ENCODE data around the gene C3orf20. TPM values are rescaled to one million over a fixed set of nuclear protein-coding genes. Genes with fewer than 3 reads are reported as not detected.

The C3orf20 gene
- total and polyA plus RNA-seq, 2 of the 4 experiments (the other 2 are of a cell fraction) = not detected

- no peaks in the 10 kb centered on the region for H3K79me1 ChIP-seq (ENCODE audit: low read depth in 1 of 2, low read length in 2 of 2)
- H3K18ac ChIP-seq (ENCODE audit: low read depth, low read length) = no peak overlapping the region
- 57% methylated on average over 1 of the region's 3 CpGs; no CpG with 5 or more reads in 1 of the 2 experiments for WGBS, 2 experiments (ENCODE audit: extremely low coverage in 2 of 2, insufficient read length in 1 of 2)
- H2AK5ac ChIP-seq (ENCODE audit: low read depth, low read length) = no peak overlapping the region
- H4K8ac ChIP-seq (ENCODE audit: low read depth in 2 of 2, low read length in 2 of 2) = no peak overlapping the region
- H2BK5ac ChIP-seq (ENCODE audit: low read depth, low read length, poor library complexity, severe bottlenecking) = no peak overlapping the region
- no peak overlapping the region for H2BK15ac ChIP-seq (ENCODE audit: low read depth, low read length)
- H3K36me3 ChIP-seq (ENCODE audit: control insufficient read depth, insufficient read depth, low read length) = no peaks in the 10 kb centered on the region
- no peak overlapping the region for H3K4ac ChIP-seq (ENCODE audit: low read depth, low read length)
- no peak overlapping the region for H2BK120ac ChIP-seq (ENCODE audit: low read depth, low read length)
- ChIA-PET POLR2A (ENCODE audit: unreplicated experiment) (no interaction called here), CTCF (no interaction called here)
- H3K9me1 ChIP-seq (ENCODE audit: insufficient read depth, low read length) = no peaks in the 10 kb centered on the region
- H2AFZ ChIP-seq (replicated peaks; ENCODE audit: low read length, poor library complexity) = no peak overlapping the region
- no peak for DNase-seq
- no peak overlapping the region for H3K27ac ChIP-seq (ENCODE audit: insufficient read depth, low read length)
- intact Hi-C loops (cut with micrococcal nuclease) (no loop called here), dilution Hi-C loops (cut with HindIII; ENCODE audit: low sequenced_read_pairs, unreplicated experiment) (no loop called here), in situ Hi-C loops (cut with MboI; ENCODE audit: low sequenced_read_pairs) (no loop called here)
- no peak overlapping the region for H2BK20ac ChIP-seq (ENCODE audit: low read depth, low read length)
- BruUV-seq (replicated peaks) = no TSS peak
- H3K23ac ChIP-seq (ENCODE audit: low read depth, low read length) = no peak overlapping the region
- ATAC-seq (ENCODE audit: low read depth) = no peak
- H3K56ac ChIP-seq (ENCODE audit: extremely low read depth, insufficient read depth, low read length) = no peak overlapping the region
- no peak overlapping the region for H2AK9ac ChIP-seq (replicated peaks; ENCODE audit: low read depth, low read length, poor library complexity)
- H3K14ac ChIP-seq (replicated peaks; ENCODE audit: low read depth, low read length) = no peak overlapping the region
- H3K4me3 ChIP-seq (ENCODE audit: insufficient read depth, low read depth, low read length) = no peak overlapping the region
- H3K27me3 ChIP-seq (ENCODE audit: control insufficient read depth, insufficient read depth, low read length) = peaks cover 4% of the 10 kb centered on the region; the same call in 1 of the 2 replicates
- no peaks in the 10 kb centered on the region for H4K20me1 ChIP-seq (ENCODE audit: insufficient read depth, low read length)
- H3K4me1 ChIP-seq (ENCODE audit: control insufficient read depth, insufficient read depth, low read length) = no peaks in the 10 kb centered on the region
- H3K4me2 ChIP-seq (ENCODE audit: low read depth, low read length) = no peak overlapping the region
- no peak overlapping the region for H3K9ac ChIP-seq (ENCODE audit: low read depth, low read length)
- H3K9me3 ChIP-seq (ENCODE audit: control insufficient read depth, insufficient read depth, low read length) = no peaks in the 10 kb centered on the region
- H4K91ac ChIP-seq (ENCODE audit: insufficient read depth, low read depth, low read length) = no peak overlapping the region
- no peak overlapping the region for H4K5ac ChIP-seq (ENCODE audit: low read depth, low read length)
- TF ChIP-seq CHD1 (IDR thresholded peaks at IDR 0.05; ENCODE audit: low read depth, low read length) = no peak
- no peak for TF ChIP-seq RFX5 (IDR thresholded peaks at IDR 0.05; ENCODE audit: low read depth, low read length)
Measured at GRCh38 chr3:14765060-14765400, 90.1 kb downstream of the C3orf20 start.
